GM20000 (cell line): Measurements from ENCODE around the gene AGXT.

Experiments
- DNase-seq: peaks from one replicate; pipeline ENCODE4 v3.0.0; 2012; ENCODE audit warnings: low spot score
- CTCF ChIP-seq: IDR thresholded peaks from 2 replicates; pipeline ENCODE4 v1.5.1; 2012; ENCODE audit warnings: mild to moderate bottlenecking, control low read depth; ENCODE audit errors: extremely low read depth, missing control alignments

AGXT gene

GRCh38 chr2:240898731-240899467, 30.3 kb downstream of the AGXT start:
- DNase-seq: no peak
- TF ChIP-seq CTCF: no peak

- TF ChIP-seq CTCF: no peak
- DNase-seq: no peak
These were observed 30.8 kb downstream of the AGXT start for GRCh38 chr2:240899468-240899865.

- DNase-seq: no peak
- no peak for TF ChIP-seq CTCF
These were observed 31.7 kb downstream of the AGXT start for GRCh38 chr2:240900141-240900860.

- no peak for DNase-seq
- no peak for TF ChIP-seq CTCF
These were observed 33.5 kb downstream of the AGXT start for GRCh38 chr2:240901986-240902614.

GRCh38 chr2:240902615-240903041, 34.0 kb downstream of the AGXT start:
- TF ChIP-seq CTCF: no peak

GRCh38 chr2:240903191-240904060, 34.8 kb downstream of the AGXT start:
- TF ChIP-seq CTCF: no peak
- no peak for DNase-seq

More at GRCh38 chr2:240902615-240903041, 34.0 kb downstream of the AGXT start:
- no peak for DNase-seq
